CD8-positive, alpha-beta memory T cell (primary cell): ENCODE data around the gene FRMD4A. TPM values are rescaled to one million over a fixed set of nuclear protein-coding genes. Genes with fewer than 3 reads are reported as not detected.
"Not testable (repeated sequence)": the region's sequence is repeated elsewhere in the genome, so short reads cannot be mapped to it uniquely, and the experiment has no call there.

Source experiments
- CTCF ChIA-PET: fragments of 350-600 bp; sonication (Branson Sonifier 250); formaldehyde crosslinking; loops from one replicate; lab custom pipeline; 2021; ENCODE audit warnings: antibody characterized with exemption; lab: Charles Lee
- POLR2A ChIA-PET: fragments of 350-600 bp; sonication (Branson Sonifier 250); formaldehyde crosslinking; loops from one replicate; lab custom pipeline; 2021; ENCODE audit warnings: antibody characterized with exemption; lab: Charles Lee
- DNase-seq, 5 donors: peaks; one replicate each; pipeline versions ENCODE4 v3.0.0 to v3.0.0-alpha.2; 2020 to 2022; ENCODE audit warnings: mixed read lengths in 1 of 5
- H3K27ac ChIP-seq: one replicate; pipeline ENCODE4 v1.7.0; 2013; ENCODE audit warnings: low read depth, mild to moderate bottlenecking, low read length, moderate library complexity
- H3K27me3 ChIP-seq: 2 replicates; pipeline ENCODE4 v1.7.0; 2013; ENCODE audit warnings: low read length, mild to moderate bottlenecking; ENCODE audit not compliant: insufficient read depth, poor library complexity, severe bottlenecking
- H3K36me3 ChIP-seq: 2 replicates; pipeline ENCODE4 v1.7.0; 2013; ENCODE audit warnings: mild to moderate bottlenecking, low read length, moderate library complexity; ENCODE audit not compliant: insufficient read depth
- H3K4me1 ChIP-seq: 2 replicates; pipeline ENCODE4 v1.7.0; 2013; ENCODE audit warnings: mild to moderate bottlenecking, low read length, moderate library complexity; ENCODE audit not compliant: insufficient read depth
- H3K4me3 ChIP-seq: 2 replicates; pipeline ENCODE4 v1.7.0; 2013; ENCODE audit warnings: mild to moderate bottlenecking, low read length
- H3K9me3 ChIP-seq: 2 replicates; pipeline ENCODE4 v1.7.0; 2013; ENCODE audit warnings: mild to moderate bottlenecking, low read length
- H3K27ac Mint-ChIP-seq, 8 donors: one replicate each; pipeline ENCODE4 v1.8.0; 2020 to 2021; ENCODE audit warnings: mixed read lengths in 8 of 8, mild to moderate bottlenecking in 6 of 8, inconsistent platforms in 3 of 8, moderate library complexity in 3 of 8
- H3K27me3 Mint-ChIP-seq, 2 donors: one replicate each; pipeline ENCODE4 v1.8.0; 2020 to 2021; ENCODE audit warnings: mixed read lengths in 2 of 2, mild to moderate bottlenecking in 1 of 2, moderate library complexity in 1 of 2
- H3K36me3 Mint-ChIP-seq, 3 donors: one replicate each; pipeline ENCODE4 v1.8.0; 2020 to 2021; ENCODE audit warnings: mixed read lengths in 3 of 3, inconsistent platforms in 1 of 3, mild to moderate bottlenecking in 1 of 3
- H3K4me1 Mint-ChIP-seq, 3 donors: one replicate each; pipeline ENCODE4 v1.8.0; 2020 to 2021; ENCODE audit warnings: mixed read lengths in 3 of 3, inconsistent platforms in 1 of 3, mild to moderate bottlenecking in 1 of 3
- H3K4me3 Mint-ChIP-seq, 7 donors: one replicate each; pipeline ENCODE4 v1.8.0; 2020 to 2021; ENCODE audit warnings: mixed read lengths in 7 of 7, mild to moderate bottlenecking in 6 of 7, moderate library complexity in 4 of 7, inconsistent platforms in 2 of 7
- H3K9me3 Mint-ChIP-seq, 5 donors: one replicate each; pipeline ENCODE4 v1.8.0; 2020 to 2022; ENCODE audit warnings: mixed read lengths in 5 of 5, mild to moderate bottlenecking in 3 of 5, moderate library complexity in 2 of 5, inconsistent platforms in 1 of 5
- polyA plus RNA-seq: library from polyadenylated mRNA; unstranded; fragments of 300-500 nt; fragmentation: Illumina TruSeq; gene quantifications from one replicate; pipeline ENCODE4 v1.2.3, GENCODE V29; 2021
- total RNA-seq, 2 experiments: library from RNA; stranded (reverse); gene quantifications; one replicate each; pipeline ENCODE4 v1.2.3, GENCODE V29; 2021

The FRMD4A gene
- total and polyA plus RNA-seq, 3 experiments from 2014 or later: 0.21 to 2.7 (median 2.1) TPM

DNA sequence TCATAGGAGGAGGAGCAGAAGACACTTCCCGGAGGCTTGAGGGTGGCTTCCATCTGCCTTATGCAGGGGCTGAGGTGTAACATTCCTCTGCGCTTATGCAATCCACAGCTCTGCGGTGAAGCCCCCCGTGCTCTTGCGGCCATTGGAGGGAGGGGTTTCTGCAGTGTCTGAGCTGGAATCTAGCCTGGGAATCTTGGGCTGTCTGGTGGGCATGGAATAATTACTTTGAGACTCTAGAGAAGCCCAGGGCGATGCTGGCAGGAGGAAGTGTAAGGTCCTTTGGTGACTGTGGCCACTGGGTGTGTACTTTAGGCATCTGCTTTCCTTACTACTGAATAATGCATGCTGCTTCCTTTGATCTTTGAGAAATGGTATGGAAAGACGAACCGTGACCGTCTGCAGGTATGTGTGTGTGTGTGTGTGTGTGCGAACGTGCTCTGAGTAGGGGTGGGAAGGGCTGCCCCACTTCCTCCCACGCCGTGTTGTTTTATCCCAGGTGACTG lies 563.0 kb downstream of the FRMD4A start:
- CTCF ChIA-PET: no interaction called here
- Mint-ChIP-seq H3K9me3 (peaks cover 0 to 2% (median 0%) of the 10 kb centered on the region in 5 donors), H3K27me3 (peaks cover 11 to 25% of the 10 kb centered on the region in 2 donors), H3K4me3 (no peak overlapping the region), H3K4me1 (no peaks in the 10 kb centered on the region), H3K27ac (no peak overlapping the region), H3K36me3 (no peaks in the 10 kb centered on the region)
- Histone ChIP-seq H3K9me3 (no peaks in the 10 kb centered on the region), H3K27ac (no peak overlapping the region), H3K4me3 (no peak overlapping the region), H3K4me1 (no peaks in the 10 kb centered on the region), H3K27me3 (no peaks in the 10 kb centered on the region), H3K36me3 (no peaks in the 10 kb centered on the region)
- DNase-seq: no peak
- POLR2A ChIA-PET: no interaction called here

DNA sequence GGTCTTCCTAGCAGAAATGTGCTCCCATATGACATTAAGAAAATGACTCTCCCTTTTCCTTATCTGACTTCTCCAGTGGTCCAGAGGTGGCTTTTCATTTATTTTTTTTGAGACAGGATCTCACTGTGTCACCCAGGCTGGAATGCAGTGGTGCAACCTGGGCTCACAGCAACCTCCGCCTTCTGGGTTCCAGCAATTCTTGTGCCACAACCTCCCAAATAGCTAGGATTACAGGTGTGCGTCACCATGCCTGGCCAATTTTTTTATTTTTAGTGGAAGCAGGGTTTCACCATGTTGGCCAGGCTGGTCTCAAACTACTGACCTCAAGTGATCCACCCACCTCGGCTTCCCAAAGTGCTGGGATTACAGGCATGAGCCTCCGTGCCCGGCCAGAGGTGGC lies 563.6 kb downstream of the FRMD4A start:
- H3K9me3 Mint-ChIP-seq, DNase-seq, POLR2A ChIA-PET, H3K36me3 ChIP-seq, H3K27me3 ChIP-seq, H3K36me3 Mint-ChIP-seq, H3K4me3 ChIP-seq, H3K9me3 ChIP-seq, H3K27ac ChIP-seq, CTCF ChIA-PET, H3K4me1 Mint-ChIP-seq, H3K27ac Mint-ChIP-seq, H3K4me1 ChIP-seq, H3K4me3 Mint-ChIP-seq: not testable (repeated sequence)
- H3K27me3 Mint-ChIP-seq: peaks cover 11 to 25% of the 10 kb centered on the region in 2 donors

DNA sequence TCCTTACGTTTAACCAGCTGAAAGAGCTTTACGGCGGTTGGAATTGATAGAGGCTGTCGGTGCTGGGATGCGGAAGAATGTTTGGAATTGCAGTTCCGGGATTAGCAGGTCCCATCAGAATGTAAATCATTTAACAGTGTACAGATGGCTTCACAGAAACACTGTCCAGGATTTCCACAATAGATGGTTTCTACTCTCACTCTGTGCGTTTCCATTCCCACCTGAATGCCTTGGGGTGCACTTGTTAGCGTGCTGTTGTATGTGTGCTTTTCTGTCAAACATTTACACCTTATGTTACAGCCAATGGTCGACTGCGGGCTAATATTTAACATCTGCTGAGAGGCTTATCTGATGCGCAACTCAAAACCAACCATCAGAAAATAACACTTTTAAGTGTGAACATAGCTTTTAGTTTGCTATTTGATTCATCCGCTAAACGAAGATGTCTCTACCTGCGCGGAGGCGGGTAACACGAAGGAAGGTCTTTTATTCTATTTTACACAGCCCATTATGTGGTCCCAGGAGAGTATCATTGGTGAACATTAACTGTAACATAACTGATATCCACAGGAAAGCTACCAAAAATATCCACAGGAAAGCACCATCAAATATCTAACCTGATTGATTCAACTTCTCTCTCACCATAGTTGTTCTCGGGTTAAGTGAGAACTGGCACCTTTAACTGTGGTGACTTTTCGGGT lies 564.9 kb downstream of the FRMD4A start:
- Mint-ChIP-seq H3K4me1 (no peaks in the 10 kb centered on the region), H3K27me3 (peaks cover 9 to 22% of the 10 kb centered on the region in 2 donors), H3K4me3 (no peak overlapping the region), H3K36me3 (no peaks in the 10 kb centered on the region), H3K27ac (no peak overlapping the region), H3K9me3 (peaks cover 0 to 2% (median 0%) of the 10 kb centered on the region in 5 donors)
- no peak for DNase-seq
- Histone ChIP-seq H3K4me1 (no peaks in the 10 kb centered on the region), H3K4me3 (no peak overlapping the region), H3K27me3 (no peaks in the 10 kb centered on the region), H3K36me3 (no peaks in the 10 kb centered on the region), H3K9me3 (no peaks in the 10 kb centered on the region), H3K27ac (no peak overlapping the region)
- POLR2A ChIA-PET: no interaction called here
- CTCF ChIA-PET: no interaction called here

DNA sequence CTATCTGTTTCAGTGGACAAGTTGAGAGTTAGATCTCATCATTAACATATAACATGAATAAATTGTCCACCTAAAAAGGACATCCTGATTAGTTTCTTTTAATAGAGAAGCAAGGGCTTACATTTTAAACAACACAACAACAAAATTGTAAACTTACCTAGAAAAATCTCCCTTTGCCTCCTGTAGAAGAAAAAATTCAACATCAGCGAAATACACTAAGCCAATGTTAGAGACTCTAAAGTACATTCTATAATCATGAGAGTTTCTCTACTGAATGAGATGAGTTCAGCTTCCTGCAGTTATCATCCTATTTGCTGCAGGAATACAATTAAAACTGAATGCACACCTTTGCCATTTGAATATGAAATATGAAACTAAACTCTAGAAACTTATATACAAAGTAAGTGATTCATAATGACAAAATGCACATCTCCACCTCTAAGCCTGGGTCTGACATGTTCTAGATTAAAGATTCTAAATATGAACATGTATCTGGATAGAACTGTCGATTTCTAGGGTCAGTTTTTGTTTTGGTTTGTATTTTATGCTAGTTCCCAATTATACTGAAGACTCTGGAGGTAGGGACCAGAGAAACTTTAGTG lies 569.1 kb downstream of the FRMD4A start:
- CTCF ChIA-PET: no interaction called here
- Histone ChIP-seq H3K4me1 (no peaks in the 10 kb centered on the region), H3K27ac (no peak overlapping the region), H3K4me3 (no peak overlapping the region), H3K9me3 (no peaks in the 10 kb centered on the region), H3K27me3 (no peaks in the 10 kb centered on the region), H3K36me3 (no peaks in the 10 kb centered on the region)
- H3K27ac Mint-ChIP-seq: no peak overlapping the region
- H3K27me3 Mint-ChIP-seq: peaks cover 0 to 8% of the 10 kb centered on the region in 2 donors
- no peaks in the 10 kb centered on the region for H3K9me3 Mint-ChIP-seq
- H3K4me1 Mint-ChIP-seq: peaks cover 0 to 2% (median 0%) of the 10 kb centered on the region in 3 donors
- H3K36me3 Mint-ChIP-seq: no peaks in the 10 kb centered on the region
- no peak for DNase-seq
- POLR2A ChIA-PET: no interaction called here
- H3K4me3 Mint-ChIP-seq: no peak overlapping the region

DNA sequence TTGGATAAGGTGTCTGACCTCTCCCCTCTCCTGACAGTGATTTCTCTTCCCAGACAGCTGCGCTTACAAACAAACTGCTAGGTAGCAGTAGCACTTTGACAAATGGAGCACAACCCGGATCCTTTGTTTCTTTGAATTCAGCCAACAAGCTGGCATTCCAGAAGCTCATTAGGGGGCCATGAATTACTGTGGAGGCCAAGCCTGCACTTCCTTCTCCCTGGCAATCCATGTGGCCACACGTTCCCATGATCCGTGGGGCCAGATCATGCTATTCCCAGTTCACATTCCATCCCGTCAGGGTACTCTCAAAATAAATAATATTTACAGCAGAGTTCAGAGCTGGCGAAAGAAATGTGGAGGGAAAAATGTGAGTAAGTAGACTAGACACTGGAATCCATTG lies 571.6 kb downstream of the FRMD4A start:
- no peaks in the 10 kb centered on the region for H3K36me3 Mint-ChIP-seq

DNA sequence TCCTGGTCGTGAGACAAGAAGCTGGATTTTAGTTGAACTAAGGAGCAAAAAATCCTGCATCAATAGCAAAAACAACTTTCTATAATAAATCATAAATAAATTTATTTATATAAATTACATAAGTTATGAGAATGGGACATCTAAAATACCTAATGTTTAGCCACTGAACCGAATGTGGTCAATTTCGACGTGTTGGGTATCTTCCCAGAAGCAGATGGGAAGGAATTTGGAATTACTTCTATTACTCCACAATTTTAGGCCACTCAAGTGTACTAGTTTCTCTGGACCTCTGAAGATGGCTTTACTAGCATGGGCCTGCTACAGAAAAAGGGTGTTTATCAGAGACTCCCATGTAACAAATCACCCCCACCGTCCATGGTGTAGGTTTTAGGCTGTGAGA lies 572.0 kb downstream of the FRMD4A start:
- Histone ChIP-seq H3K36me3 (no peaks in the 10 kb centered on the region), H3K9me3 (no peaks in the 10 kb centered on the region), H3K27me3 (no peaks in the 10 kb centered on the region), H3K4me3 (no peak overlapping the region), H3K27ac (no peak overlapping the region), H3K4me1 (no peaks in the 10 kb centered on the region)
- POLR2A ChIA-PET: no interaction called here
- H3K27me3 Mint-ChIP-seq: peaks cover 0 to 3% of the 10 kb centered on the region in 2 donors
- DNase-seq: no peak
- no peaks in the 10 kb centered on the region for H3K9me3 Mint-ChIP-seq
- CTCF ChIA-PET: no interaction called here
- H3K36me3 Mint-ChIP-seq: no peaks in the 10 kb centered on the region
- no peak overlapping the region for H3K27ac Mint-ChIP-seq
- H3K4me1 Mint-ChIP-seq: peaks cover 0 to 2% (median 0%) of the 10 kb centered on the region in 3 donors
- no peak overlapping the region for H3K4me3 Mint-ChIP-seq

More for the DNA sequence above, 571.6 kb downstream of the FRMD4A start:
- no peak overlapping the region for H3K27ac Mint-ChIP-seq
- H3K4me1 Mint-ChIP-seq: peaks cover 0 to 2% (median 0%) of the 10 kb centered on the region in 3 donors
- Histone ChIP-seq H3K4me3 (no peak overlapping the region), H3K9me3 (no peaks in the 10 kb centered on the region), H3K36me3 (no peaks in the 10 kb centered on the region), H3K27me3 (no peaks in the 10 kb centered on the region), H3K4me1 (no peaks in the 10 kb centered on the region), H3K27ac (no peak overlapping the region)
- DNase-seq: no peak
- peaks cover 0 to 3% of the 10 kb centered on the region in 2 donors for H3K27me3 Mint-ChIP-seq
- CTCF ChIA-PET: no interaction called here
- no peak overlapping the region for H3K4me3 Mint-ChIP-seq
- H3K9me3 Mint-ChIP-seq: no peaks in the 10 kb centered on the region
- POLR2A ChIA-PET: no interaction called here

DNA sequence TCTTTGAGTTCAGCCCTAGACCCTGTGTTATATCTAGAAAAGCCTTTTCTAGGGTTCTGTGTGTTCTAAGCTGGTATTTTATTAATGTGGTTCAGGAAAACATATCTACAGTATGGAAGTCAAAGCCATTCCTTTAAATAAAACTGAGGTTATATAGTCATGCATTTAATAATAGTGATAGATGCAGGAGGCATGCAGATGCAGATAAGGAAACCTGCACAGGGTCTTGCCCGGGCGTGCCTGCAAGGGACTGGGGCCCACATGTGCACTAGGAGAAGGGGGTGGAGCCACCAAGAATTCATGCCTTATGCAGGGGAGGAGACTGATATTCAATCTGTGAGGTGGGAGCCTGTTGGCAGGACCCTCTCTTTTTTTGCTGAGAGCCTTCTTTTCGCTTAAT lies 572.4 kb downstream of the FRMD4A start:
- H3K36me3 Mint-ChIP-seq: no peaks in the 10 kb centered on the region
- peaks cover 0 to 2% (median 0%) of the 10 kb centered on the region in 3 donors for H3K4me1 Mint-ChIP-seq
- H3K9me3 ChIP-seq: no peaks in the 10 kb centered on the region
- POLR2A ChIA-PET: no interaction called here
- H3K27me3 ChIP-seq: no peaks in the 10 kb centered on the region
- H3K4me1 ChIP-seq: no peaks in the 10 kb centered on the region
- no peak overlapping the region for H3K4me3 ChIP-seq
- peak overlapping the region in 1 of 8 donors; percentile 82 for H3K27ac Mint-ChIP-seq
- CTCF ChIA-PET: no interaction called here
- no peak overlapping the region for H3K27ac ChIP-seq
- no peaks in the 10 kb centered on the region for H3K9me3 Mint-ChIP-seq
- no peak for DNase-seq
- H3K27me3 Mint-ChIP-seq: peaks cover 0 to 3% of the 10 kb centered on the region in 2 donors
- no peaks in the 10 kb centered on the region for H3K36me3 ChIP-seq
- H3K4me3 Mint-ChIP-seq: no peak overlapping the region

DNA sequence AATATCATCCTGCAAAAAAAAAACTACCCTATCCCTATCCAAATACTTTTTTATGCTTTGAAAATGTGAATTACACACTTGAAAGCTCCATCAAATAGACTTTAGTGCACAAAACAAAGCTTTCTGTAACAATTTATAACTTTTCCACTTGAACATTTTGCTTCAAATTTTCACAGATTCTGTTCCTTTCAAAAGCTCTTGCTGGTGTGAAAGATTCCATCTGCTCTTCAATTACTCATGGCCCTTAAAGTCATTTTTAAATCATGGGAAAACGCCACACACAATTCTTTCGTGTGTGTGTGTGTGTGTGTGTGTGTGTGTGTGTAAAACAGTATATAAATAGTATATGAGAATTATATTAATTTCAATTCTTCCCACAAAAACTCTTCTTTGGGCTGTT lies 576.4 kb downstream of the FRMD4A start:
- no peak overlapping the region for H3K27ac ChIP-seq
- no peaks in the 10 kb centered on the region for H3K4me1 ChIP-seq
- Mint-ChIP-seq H3K4me1 (peaks cover 0 to 2% (median 0%) of the 10 kb centered on the region in 3 donors), H3K27me3 (peaks cover 0 to 3% of the 10 kb centered on the region in 2 donors), H3K9me3 (no peaks in the 10 kb centered on the region), H3K36me3 (no peaks in the 10 kb centered on the region), H3K27ac (no peak overlapping the region), H3K4me3 (no peak overlapping the region)
- no peak overlapping the region for H3K4me3 ChIP-seq
- ChIA-PET POLR2A (no interaction called here), CTCF (no interaction called here)
- H3K9me3 ChIP-seq: no peaks in the 10 kb centered on the region
- no peak for DNase-seq
- H3K36me3 ChIP-seq: no peaks in the 10 kb centered on the region
- no peaks in the 10 kb centered on the region for H3K27me3 ChIP-seq
